HepG2 (cell line): ENCODE data around the gene TFF2.

ENCODE experiments used
- NR3C1 ChIP-seq: sonication (generic); formaldehyde crosslinking; IDR thresholded peaks from 2 replicates; pipeline ENCODE4 v1.4.0; 2020; ENCODE audit warnings: missing genetic modification reagents
- ZNF549 ChIP-seq: sonication (generic); formaldehyde crosslinking; IDR thresholded peaks from 2 replicates; pipeline ENCODE4 v1.5.0; 2020; ENCODE audit warnings: missing genetic modification reagents
- ZNF558 ChIP-seq: sonication (generic); formaldehyde crosslinking; IDR thresholded peaks from 2 replicates; pipeline ENCODE4 v1.9.0; 2022; ENCODE audit warnings: mild to moderate bottlenecking, missing genetic modification reagents, borderline replicate concordance
- ZNF660 ChIP-seq: sonication (generic); formaldehyde crosslinking; IDR thresholded peaks from 2 replicates; pipeline ENCODE4 v1.5.1; 2020; ENCODE audit warnings: mild to moderate bottlenecking, low read depth, missing genetic modification reagents, borderline replicate concordance
- ZSCAN30 ChIP-seq: sonication (generic); formaldehyde crosslinking; IDR thresholded peaks from 2 replicates; pipeline ENCODE4 v1.5.0; 2020; ENCODE audit warnings: mild to moderate bottlenecking, missing genetic modification reagents
- TF ChIP-seq, protein P1 (sequence below): sonication (generic); formaldehyde crosslinking; IDR thresholded peaks from 2 replicates; pipeline ENCODE4 v1.5.0; 2020; ENCODE audit warnings: mild to moderate bottlenecking, missing genetic modification reagents, moderate library complexity
- TF ChIP-seq, protein P2 (sequence below): sonication (generic); formaldehyde crosslinking; IDR thresholded peaks from 2 replicates; pipeline ENCODE4 v1.8.0; 2022; ENCODE audit warnings: missing genetic modification reagents, low read depth, mild to moderate bottlenecking, borderline replicate concordance

- TF ChIP-seq, protein P1, sequence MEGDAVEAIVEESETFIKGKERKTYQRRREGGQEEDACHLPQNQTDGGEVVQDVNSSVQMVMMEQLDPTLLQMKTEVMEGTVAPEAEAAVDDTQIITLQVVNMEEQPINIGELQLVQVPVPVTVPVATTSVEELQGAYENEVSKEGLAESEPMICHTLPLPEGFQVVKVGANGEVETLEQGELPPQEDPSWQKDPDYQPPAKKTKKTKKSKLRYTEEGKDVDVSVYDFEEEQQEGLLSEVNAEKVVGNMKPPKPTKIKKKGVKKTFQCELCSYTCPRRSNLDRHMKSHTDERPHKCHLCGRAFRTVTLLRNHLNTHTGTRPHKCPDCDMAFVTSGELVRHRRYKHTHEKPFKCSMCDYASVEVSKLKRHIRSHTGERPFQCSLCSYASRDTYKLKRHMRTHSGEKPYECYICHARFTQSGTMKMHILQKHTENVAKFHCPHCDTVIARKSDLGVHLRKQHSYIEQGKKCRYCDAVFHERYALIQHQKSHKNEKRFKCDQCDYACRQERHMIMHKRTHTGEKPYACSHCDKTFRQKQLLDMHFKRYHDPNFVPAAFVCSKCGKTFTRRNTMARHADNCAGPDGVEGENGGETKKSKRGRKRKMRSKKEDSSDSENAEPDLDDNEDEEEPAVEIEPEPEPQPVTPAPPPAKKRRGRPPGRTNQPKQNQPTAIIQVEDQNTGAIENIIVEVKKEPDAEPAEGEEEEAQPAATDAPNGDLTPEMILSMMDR (CRISPR knock-in tag): no peak
- TF ChIP-seq ZSCAN30 (CRISPR knock-in tag) (no peak), ZNF558 (no peak), ZNF660 (CRISPR knock-in tag) (no peak), NR3C1 (CRISPR knock-in tag) (no peak), ZNF549 (CRISPR knock-in tag) (no peak)
- TF ChIP-seq, protein P2, sequence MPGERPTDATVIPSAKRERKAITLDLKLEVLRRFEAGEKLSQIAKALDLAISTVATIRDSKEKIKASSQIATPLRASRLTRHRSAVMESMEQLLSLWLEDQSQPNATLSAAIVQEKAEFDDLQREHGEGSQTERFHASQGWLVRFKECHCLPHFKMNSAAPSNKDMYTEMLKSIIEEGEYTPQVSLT (CRISPR knock-in tag): no peak
These were observed 50.7 kb downstream of the TFF2 start for GRCh38 chr21:42300045-42300583.
